Dermis blood vessel endothelial cell (primary cell): Measurements from ENCODE around the gene ULK4. TPM values are rescaled to one million over a fixed set of nuclear protein-coding genes. Genes with fewer than 3 reads are reported as not detected.
"Not testable (repeated sequence)": the region's sequence is repeated elsewhere in the genome, so short reads cannot be mapped to it uniquely, and the experiment has no call there.

Experiments
- DNase-seq: peaks from one replicate; pipeline ENCODE4 v3.0.0; 2010
- total RNA-seq: library from RNA; depleted of rRNA; stranded (reverse); fragments of >200 nt; gene quantifications from 2 replicates; pipeline ENCODE4 v1.2.3, GENCODE V29; 2014

The ULK4 gene
- total RNA-seq, 1 donor from 2014 or later, result 25.2 TPM

- DNase-seq, result no peak
Observed at GRCh38 chr3:41485484-41485883, 476.4 kb downstream of the ULK4 start.

DNA sequence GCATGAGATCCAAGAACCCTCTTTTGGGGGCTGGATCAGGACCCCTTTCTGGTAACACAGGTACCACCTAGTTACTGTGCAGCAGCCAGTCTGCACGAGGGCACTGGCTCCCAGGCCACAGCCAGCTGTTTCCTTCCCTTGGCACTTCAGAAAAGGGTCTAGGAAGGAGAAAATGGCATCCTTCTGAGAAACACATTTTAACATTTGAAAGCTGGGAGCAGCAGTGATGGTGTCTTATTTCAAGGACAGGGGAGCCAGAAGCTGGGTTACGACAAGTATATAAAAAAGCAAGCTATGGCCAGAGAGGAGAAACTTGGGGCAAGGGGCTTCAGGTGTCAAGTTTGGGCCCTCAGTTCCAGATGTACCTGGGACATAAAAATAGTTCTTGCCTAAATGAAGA, 479.8 kb downstream of the ULK4 start:
- no peak for DNase-seq

DNA sequence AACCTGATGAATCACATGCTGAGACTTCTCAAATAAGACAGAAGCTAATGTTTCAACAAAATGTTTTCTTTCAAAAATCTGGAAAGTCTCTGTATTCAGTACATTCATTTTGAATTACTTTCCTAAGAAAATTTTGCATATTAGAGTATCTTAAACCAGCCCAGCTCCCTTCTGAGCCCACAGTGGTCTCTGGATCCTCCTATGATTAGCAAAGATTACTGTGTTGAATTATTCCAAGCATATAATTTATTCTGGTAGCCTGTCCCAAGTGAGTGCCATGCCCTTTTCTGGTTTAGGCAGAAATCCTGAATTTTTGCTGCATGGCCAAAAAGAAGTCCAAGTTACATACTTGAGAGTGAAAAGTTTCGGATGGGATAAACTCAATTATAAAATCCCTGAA, 483.6 kb downstream of the ULK4 start:
- DNase-seq, result no peak

DNA sequence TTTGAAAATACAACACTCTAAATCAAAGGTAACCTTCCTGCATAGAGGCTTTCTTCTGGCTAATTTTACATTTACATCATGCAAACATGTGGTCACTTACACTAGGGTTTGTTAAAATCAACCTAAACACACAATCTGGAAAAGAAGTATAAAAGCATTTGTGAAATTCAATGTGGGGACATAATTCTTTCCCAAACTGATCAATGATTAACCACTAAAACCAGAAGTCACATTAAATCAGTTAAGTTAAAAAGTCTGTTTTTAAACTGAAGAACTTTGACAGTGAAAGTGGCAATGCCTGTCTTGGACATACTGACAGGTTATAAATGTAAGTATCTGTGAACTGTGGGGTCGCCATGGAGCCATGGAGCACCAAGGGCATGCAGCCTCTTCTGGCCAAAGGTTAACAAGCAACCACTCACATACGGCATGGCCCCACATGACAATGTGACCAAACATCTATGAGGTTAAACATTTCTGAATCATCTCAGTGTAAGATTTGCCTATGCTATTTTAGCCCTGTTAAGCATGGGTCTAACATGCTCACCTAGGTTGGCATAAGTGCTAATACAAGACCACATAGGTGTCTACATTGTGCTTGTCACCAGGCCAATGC, 484.4 kb downstream of the ULK4 start:
- no peak for DNase-seq

GRCh38 chr3:41469083-41469482, 492.8 kb downstream of the ULK4 start:
- no peak for DNase-seq

DNA sequence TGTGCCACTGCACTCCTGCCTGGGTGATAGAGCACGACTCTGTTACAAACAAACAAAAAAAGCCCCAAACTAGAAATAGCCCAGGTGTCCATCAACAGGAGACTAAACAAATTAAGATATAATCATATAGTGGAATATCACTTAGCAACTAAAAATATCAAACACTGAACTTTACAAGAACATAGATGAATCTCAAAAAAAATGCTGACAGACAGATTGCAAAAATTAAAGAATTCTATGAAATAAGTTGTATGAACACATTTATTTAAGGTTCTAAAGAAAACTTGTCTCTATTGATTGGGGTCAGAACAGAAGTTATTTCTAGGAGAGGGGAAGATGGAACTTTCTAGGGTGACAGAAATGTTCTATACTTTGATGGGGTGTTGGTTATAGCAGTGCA, 494.4 kb downstream of the ULK4 start:
- DNase-seq, result no peak

DNA sequence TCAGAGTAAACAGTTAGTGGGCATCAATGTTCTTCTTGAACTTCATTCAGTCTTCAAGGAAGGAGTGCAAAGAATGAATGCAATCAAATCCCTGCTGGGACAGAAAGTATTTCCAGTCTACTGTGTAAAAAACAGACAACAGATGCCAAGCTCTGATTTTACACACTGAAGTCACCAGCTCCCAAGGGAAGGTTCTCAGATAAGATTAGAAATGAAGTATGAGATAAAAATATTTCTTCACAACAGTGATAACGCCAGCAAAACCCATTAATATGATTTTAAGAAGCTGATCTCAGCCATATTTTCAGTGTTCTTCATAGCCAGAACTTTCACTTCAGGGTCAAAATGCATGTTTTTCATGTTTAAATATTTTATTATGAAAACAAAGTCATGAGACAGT, 497.0 kb downstream of the ULK4 start:
- DNase-seq, result no peak

- no peak for DNase-seq
Observed at GRCh38 chr3:41464401-41464800, 497.5 kb downstream of the ULK4 start.

GRCh38 chr3:41462103-41462691, 499.7 kb downstream of the ULK4 start:
- DNase-seq, result no peak

- no peak for DNase-seq
Observed at GRCh38 chr3:41460736-41461135, 501.2 kb downstream of the ULK4 start.

DNA sequence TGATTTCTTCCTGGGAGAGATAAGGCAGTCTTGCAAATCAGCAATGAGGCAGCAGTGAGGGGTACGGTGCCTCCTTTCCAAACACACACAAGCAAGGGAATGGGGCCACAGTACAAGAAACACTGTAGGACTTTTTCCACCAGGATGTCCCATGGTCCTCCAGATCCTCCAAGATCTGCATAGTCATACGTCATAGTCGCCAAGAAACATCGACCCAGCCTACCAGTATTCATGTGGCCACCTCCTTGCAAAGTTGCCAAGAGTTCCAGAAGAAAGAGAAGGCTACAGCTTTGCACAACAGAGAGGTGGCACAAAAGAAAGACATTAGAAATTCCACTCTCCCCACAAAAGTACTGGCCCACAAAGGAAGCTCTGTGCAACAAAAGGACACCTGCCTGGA, 504.7 kb downstream of the ULK4 start:
- no peak for DNase-seq

GRCh38 chr3:41456162-41456561, 505.7 kb downstream of the ULK4 start:
- DNase-seq, result no peak

DNA sequence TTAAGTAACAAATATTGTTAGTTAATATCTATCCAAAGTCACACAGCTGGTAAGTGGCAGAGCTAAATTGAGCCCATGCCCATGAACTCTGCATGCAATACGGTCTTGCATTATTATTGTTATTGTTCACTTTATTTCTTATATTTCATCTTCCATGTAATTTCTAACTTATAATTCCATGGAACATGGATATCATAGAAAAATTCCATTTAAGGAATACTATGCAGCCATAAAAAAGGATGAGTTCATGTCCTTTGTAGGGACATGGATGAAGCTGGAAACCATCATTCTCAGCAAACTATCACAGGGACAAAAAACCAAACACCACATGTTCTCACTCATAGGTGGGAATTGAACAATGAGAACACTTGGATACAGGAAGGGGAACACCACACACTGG, 508.3 kb downstream of the ULK4 start:
- DNase-seq, result not testable (repeated sequence)

- peak; percentile 4 for DNase-seq
Observed at GRCh38 chr3:41450416-41451231, 511.3 kb downstream of the ULK4 start.

GRCh38 chr3:41448396-41448795, 513.5 kb downstream of the ULK4 start:
- no peak for DNase-seq

- no peak for DNase-seq
Observed at GRCh38 chr3:41447701-41448100, 514.2 kb downstream of the ULK4 start.

GRCh38 chr3:41446316-41446715, 515.6 kb downstream of the ULK4 start:
- DNase-seq, result not testable (repeated sequence)

DNA sequence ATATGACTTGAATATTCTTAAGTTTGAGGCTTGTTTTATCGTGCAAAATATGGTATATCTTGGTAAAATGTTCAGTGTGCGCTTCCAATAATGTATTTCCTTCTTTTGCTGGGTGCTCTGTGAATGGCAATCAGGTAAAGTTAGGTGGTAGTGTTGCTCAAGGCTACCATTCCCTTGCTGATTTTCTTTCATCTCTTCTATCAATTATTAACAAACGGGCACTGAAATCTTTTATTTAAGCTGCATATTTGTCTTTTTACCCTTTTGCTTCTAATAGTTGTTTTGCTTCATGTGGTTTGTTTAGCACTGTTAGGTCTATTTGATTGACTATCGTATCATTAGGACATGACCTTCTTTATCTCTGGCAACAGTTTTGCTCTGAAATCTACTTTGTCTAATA, 520.3 kb downstream of the ULK4 start:
- no peak for DNase-seq

GRCh38 chr3:41441139-41441538, 520.8 kb downstream of the ULK4 start:
- no peak for DNase-seq

GRCh38 chr3:41436983-41437382, 524.9 kb downstream of the ULK4 start:
- DNase-seq, result no peak

DNA sequence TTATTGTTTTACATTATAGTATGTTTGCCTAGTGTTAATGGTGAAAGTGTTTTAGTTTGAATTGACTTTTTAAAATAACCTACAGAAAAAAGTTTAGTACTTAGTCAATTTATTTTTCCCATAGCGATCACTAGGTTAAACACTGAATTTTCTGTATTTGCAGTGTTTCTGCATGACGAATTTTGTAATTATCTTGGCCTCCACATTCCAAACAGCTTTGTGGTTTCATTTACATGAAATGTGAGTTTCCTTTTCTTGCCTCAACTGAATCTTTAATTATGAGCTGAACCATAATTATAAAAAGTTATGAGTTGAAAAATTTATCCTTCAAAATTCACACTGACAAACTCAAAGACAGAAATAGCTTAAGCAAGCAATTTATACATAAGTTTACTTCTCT, 527.1 kb downstream of the ULK4 start:
- DNase-seq, result no peak

- no peak for DNase-seq
Observed at GRCh38 chr3:41431386-41431785, 530.5 kb downstream of the ULK4 start.

DNA sequence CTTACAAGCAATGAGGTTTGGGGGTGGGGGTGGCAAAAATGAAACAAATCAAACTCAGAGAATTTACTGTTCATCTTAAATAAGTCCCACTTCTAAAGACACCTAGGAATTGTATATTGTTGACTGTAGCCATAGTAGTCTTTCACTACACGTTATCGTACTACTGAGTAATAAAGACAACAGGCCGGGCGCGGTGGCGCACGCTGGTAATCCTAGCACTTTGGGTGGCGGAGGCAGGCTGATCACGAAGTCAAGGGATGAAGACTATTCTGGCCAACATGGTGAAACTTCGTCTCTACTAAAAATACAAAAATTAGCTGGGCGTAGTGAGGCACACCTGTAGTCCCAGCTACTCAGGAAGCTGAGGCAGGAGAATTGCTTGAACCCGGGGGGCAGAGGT, 531.0 kb downstream of the ULK4 start:
- DNase-seq, result no peak

GRCh38 chr3:41430391-41430790, 531.5 kb downstream of the ULK4 start:
- no peak for DNase-seq
